Cardiac muscle cell (in vitro differentiated cells and primary cell): ENCODE measurements around the gene MPP3. TPM values are rescaled to one million over a fixed set of nuclear protein-coding genes. Genes with fewer than 3 reads are reported as not detected.

Experiments
- DNase-seq, 2 donors: peaks; one replicate each; pipeline versions ENCODE4 v3.0.0 to v3.0.0-alpha.2; 2010 to 2017; ENCODE audit warnings: low read depth in 1 of 2, low spot score in 1 of 2
- H3K27ac ChIP-seq: fragments of 200-600 bp; sonication (generic); 2 replicates; pipeline ENCODE4 v1.5.1; 2016
- H3K27me3 ChIP-seq: fragments of 200-600 bp; sonication (generic); 2 replicates; pipeline ENCODE4 v1.6.0; 2016; ENCODE audit warnings: control low read depth
- H3K36me3 ChIP-seq: fragments of 200-600 bp; sonication (generic); 2 replicates; pipeline ENCODE4 v1.5.1; 2016; ENCODE audit warnings: control low read depth
- H3K4me1 ChIP-seq: fragments of 200-600 bp; sonication (generic); 2 replicates; pipeline ENCODE4 v1.8.1; 2017; ENCODE audit warnings: low read depth, mild to moderate bottlenecking, mixed run types
- H3K4me3 ChIP-seq: fragments of 200-600 bp; sonication (generic); 2 replicates; pipeline ENCODE4 v1.5.1; 2016; ENCODE audit warnings: mild to moderate bottlenecking
- H3K9me3 ChIP-seq: fragments of 200-600 bp; sonication (generic); 2 replicates; pipeline ENCODE4 v1.5.1; 2017; ENCODE audit warnings: low read depth, mild to moderate bottlenecking, control low read depth
- CTCF ChIP-seq: IDR thresholded peaks from 2 replicates; pipeline ENCODE4 v1.5.1; 2012; ENCODE audit warnings: low read depth, mild to moderate bottlenecking, low read length
- polyA plus RNA-seq: library from polyadenylated mRNA; unstranded; fragments of >200 nt; fragmentation: Nextera tagmentation; extraction: Ambion mirVana; gene quantifications from 2 replicates; pipeline ENCODE4 v1.2.1, GENCODE V29; 2016
- total RNA-seq: library from RNA; depleted of rRNA; stranded (reverse); fragments of >200 nt; gene quantifications from 2 replicates; pipeline ENCODE4 v1.2.3, GENCODE V29; 2016

MPP3 gene
- total and polyA plus RNA-seq, 2 experiments from 2014 or later = 5.3 to 7.6 TPM

- DNase-seq = no peak
- no peaks in the 10 kb centered on the region for H3K9me3 ChIP-seq
- no peaks in the 10 kb centered on the region for H3K36me3 ChIP-seq
- no peaks in the 10 kb centered on the region for H3K27me3 ChIP-seq
- H3K27ac ChIP-seq = no peak overlapping the region
- H3K4me3 ChIP-seq = no peak overlapping the region
- no peaks in the 10 kb centered on the region for H3K4me1 ChIP-seq
- TF ChIP-seq CTCF = no peak
Measured at GRCh38 chr17:43857141-43857540, 24.2 kb upstream of the MPP3 start.

- H3K27me3 ChIP-seq = no peaks in the 10 kb centered on the region
- DNase-seq = no peak
- no peak for TF ChIP-seq CTCF
Measured at GRCh38 chr17:43856141-43856540, 23.2 kb upstream of the MPP3 start.

GRCh38 chr17:43855061-43855460 lies 22.1 kb upstream of the MPP3 start:
- H3K27me3 ChIP-seq = no peaks in the 10 kb centered on the region
- no peaks in the 10 kb centered on the region for H3K4me1 ChIP-seq
- no peak overlapping the region for H3K4me3 ChIP-seq
- no peak overlapping the region for H3K27ac ChIP-seq
- no peaks in the 10 kb centered on the region for H3K9me3 ChIP-seq
- H3K36me3 ChIP-seq = no peaks in the 10 kb centered on the region
- TF ChIP-seq CTCF = no peak
- no peak for DNase-seq

More at GRCh38 chr17:43856141-43856540, 23.2 kb upstream of the MPP3 start:
- Histone ChIP-seq H3K4me3 (no peak overlapping the region), H3K9me3 (no peaks in the 10 kb centered on the region), H3K27ac (no peak overlapping the region), H3K36me3 (no peaks in the 10 kb centered on the region), H3K4me1 (no peaks in the 10 kb centered on the region)

- no peaks in the 10 kb centered on the region for H3K27me3 ChIP-seq
- no peak for TF ChIP-seq CTCF
- no peak for DNase-seq
- no peak overlapping the region for H3K4me3 ChIP-seq
- no peak overlapping the region for H3K27ac ChIP-seq
- no peaks in the 10 kb centered on the region for H3K9me3 ChIP-seq
- no peaks in the 10 kb centered on the region for H3K36me3 ChIP-seq
- no peaks in the 10 kb centered on the region for H3K4me1 ChIP-seq
Measured at GRCh38 chr17:43854498-43854897, 21.6 kb upstream of the MPP3 start.

GRCh38 chr17:43853546-43853945 lies 20.6 kb upstream of the MPP3 start:
- TF ChIP-seq CTCF = no peak
- Histone ChIP-seq H3K4me3 (no peak overlapping the region), H3K27me3 (no peaks in the 10 kb centered on the region), H3K4me1 (no peaks in the 10 kb centered on the region), H3K36me3 (no peaks in the 10 kb centered on the region), H3K9me3 (no peaks in the 10 kb centered on the region), H3K27ac (no peak overlapping the region)
- no peak for DNase-seq

GRCh38 chr17:43852571-43852970 lies 19.6 kb upstream of the MPP3 start:
- no peaks in the 10 kb centered on the region for H3K36me3 ChIP-seq
- TF ChIP-seq CTCF = no peak
- H3K9me3 ChIP-seq = no peaks in the 10 kb centered on the region
- H3K27ac ChIP-seq = no peak overlapping the region
- DNase-seq = no peak
- no peaks in the 10 kb centered on the region for H3K27me3 ChIP-seq
- H3K4me3 ChIP-seq = no peak overlapping the region
- no peaks in the 10 kb centered on the region for H3K4me1 ChIP-seq
